Measurements from ENCODE around the gene KDM4B. TPM values are rescaled to one million over a fixed set of nuclear protein-coding genes. Genes with fewer than 3 reads are reported as not detected.

KDM4B gene
- total RNA-seq, 1 donor from 2014 or later, result 34.6 TPM

- no peak for DNase-seq
- intact Hi-C loops (cut with DNase I), result no loop called here
Measured at GRCh38 chr19:5089283-5089682, 120.4 kb downstream of the KDM4B start.

GRCh38 chr19:5090465-5091017, 121.6 kb downstream of the KDM4B start:
- no peak for ATAC-seq (ENCODE audit: poor library complexity)
- intact Hi-C loops (cut with DNase I), result no loop called here
- no peak for DNase-seq

More at GRCh38 chr19:5089283-5089682, 120.4 kb downstream of the KDM4B start:
- no peak for ATAC-seq (ENCODE audit: poor library complexity)

GRCh38 chr19:5091018-5091683, 122.2 kb downstream of the KDM4B start:
- peak; percentile 66 for DNase-seq
- ATAC-seq (ENCODE audit: poor library complexity), result peak; percentile 55
- intact Hi-C loops (cut with DNase I), result no loop called here

- ATAC-seq (ENCODE audit: poor library complexity) (peak; percentile 3), DNase-seq (no peak)
- intact Hi-C loops (cut with DNase I), result no loop called here
Measured at GRCh38 chr19:5091684-5092480, 123.0 kb downstream of the KDM4B start.

GRCh38 chr19:5092481-5092843, 123.5 kb downstream of the KDM4B start:
- intact Hi-C loops (cut with DNase I), result no loop called here
- ATAC-seq (ENCODE audit: poor library complexity) (no peak), DNase-seq (no peak)

GRCh38 chr19:5093297-5093928, 124.5 kb downstream of the KDM4B start:
- peak; percentile 70 for ATAC-seq (ENCODE audit: poor library complexity)
- intact Hi-C loops (cut with DNase I), result no loop called here
- DNase-seq, result peak; percentile 72

- intact Hi-C loops (cut with DNase I), result no loop called here
- ATAC-seq (ENCODE audit: poor library complexity) (no peak), DNase-seq (no peak)
Measured at GRCh38 chr19:5093948-5094718, 125.2 kb downstream of the KDM4B start.

GRCh38 chr19:5094768-5095567, 126.1 kb downstream of the KDM4B start:
- DNase-seq, result no peak
- intact Hi-C loops (cut with DNase I), result no loop called here
- ATAC-seq (ENCODE audit: poor library complexity), result no peak

- DNase-seq (no peak), ATAC-seq (ENCODE audit: poor library complexity) (no peak)
- intact Hi-C loops (cut with DNase I), result no loop called here
Measured at GRCh38 chr19:5095568-5095850, 126.6 kb downstream of the KDM4B start.

GRCh38 chr19:5096536-5096935, 127.6 kb downstream of the KDM4B start:
- no peak for DNase-seq
- ATAC-seq (ENCODE audit: poor library complexity), result no peak
- intact Hi-C loops (cut with DNase I), result no loop called here

- no peak for DNase-seq
- intact Hi-C loops (cut with DNase I), result no loop called here
- no peak for ATAC-seq (ENCODE audit: poor library complexity)
Measured at GRCh38 chr19:5097331-5097930, 128.5 kb downstream of the KDM4B start.

GRCh38 chr19:5097959-5098623, 129.2 kb downstream of the KDM4B start:
- ATAC-seq (ENCODE audit: poor library complexity) (no peak), DNase-seq (no peak)
- intact Hi-C loops (cut with DNase I), result no loop called here

GRCh38 chr19:5098646-5099045, 129.7 kb downstream of the KDM4B start:
- ATAC-seq (ENCODE audit: poor library complexity) (no peak), DNase-seq (no peak)
- intact Hi-C loops (cut with DNase I), result no loop called here

GRCh38 chr19:5099701-5100221, 130.8 kb downstream of the KDM4B start:
- intact Hi-C loops (cut with DNase I), result no loop called here
- ATAC-seq (ENCODE audit: poor library complexity), result no peak
- no peak for DNase-seq

GRCh38 chr19:5101871-5102270, 133.0 kb downstream of the KDM4B start:
- ATAC-seq (ENCODE audit: poor library complexity) (no peak), DNase-seq (no peak)
- intact Hi-C loops (cut with DNase I), result no loop called here

GRCh38 chr19:5102520-5102919, 133.6 kb downstream of the KDM4B start:
- ATAC-seq (ENCODE audit: poor library complexity) (no peak), DNase-seq (no peak)
- intact Hi-C loops (cut with DNase I), result no loop called here

GRCh38 chr19:5103061-5103701, 134.3 kb downstream of the KDM4B start:
- DNase-seq (peak; percentile 82), ATAC-seq (ENCODE audit: poor library complexity) (peak; percentile 83)
- intact Hi-C loops (cut with DNase I), result no loop called here
